Measurements from ENCODE around the gene CBX7.

The CBX7 gene

GRCh38 chr22:39122772-39123470 is 29.6 kb downstream of the CBX7 start:
- DNase-seq (ENCODE audit: low spot score) = no peak
- H3K27ac ChIP-seq = no peak overlapping the region
- TF ChIP-seq CTCF (IDR thresholded peaks at IDR 0.05) = no peak
- H3K4me3 ChIP-seq = no peak overlapping the region

GRCh38 chr22:39120983-39121382 is 31.5 kb downstream of the CBX7 start:
- DNase-seq (ENCODE audit: low spot score) = no peak
- Histone ChIP-seq H3K4me3 (no peak overlapping the region), H3K27ac (no peak overlapping the region)
- no peak for TF ChIP-seq CTCF (IDR thresholded peaks at IDR 0.05)

GRCh38 chr22:39117585-39118191 is 34.8 kb downstream of the CBX7 start:
- no peak for TF ChIP-seq CTCF (IDR thresholded peaks at IDR 0.05)
- Histone ChIP-seq H3K4me3 (no peak overlapping the region), H3K27ac (no peak overlapping the region)
- DNase-seq (ENCODE audit: low spot score) = no peak

GRCh38 chr22:39115977-39116621 is 36.4 kb downstream of the CBX7 start:
- no peak overlapping the region for H3K4me3 ChIP-seq
- TF ChIP-seq CTCF (IDR thresholded peaks at IDR 0.05) = no peak
- H3K27ac ChIP-seq = no peak overlapping the region
- DNase-seq (ENCODE audit: low spot score) = no peak

GRCh38 chr22:39115570-39115969 is 36.9 kb downstream of the CBX7 start:
- Histone ChIP-seq H3K27ac (no peak overlapping the region), H3K4me3 (no peak overlapping the region)
- DNase-seq (ENCODE audit: low spot score) = no peak
- no peak for TF ChIP-seq CTCF (IDR thresholded peaks at IDR 0.05)

GRCh38 chr22:39114112-39114511 is 38.4 kb downstream of the CBX7 start:
- Histone ChIP-seq H3K4me3 (no peak overlapping the region), H3K27ac (no peak overlapping the region)
- DNase-seq (ENCODE audit: low spot score) = no peak
- TF ChIP-seq CTCF (IDR thresholded peaks at IDR 0.05) = no peak
